ENCODE measurements around the gene C15orf62. TPM values are rescaled to one million over a fixed set of nuclear protein-coding genes. Genes with fewer than 3 reads are reported as not detected.
A peak's percentile ranks its signal among the peaks of the same experiment; 100 is the strongest.

C15orf62 gene
- total and polyA plus RNA-seq, 2 experiments from 2014 or later = 1.6 to 2.8 TPM

GRCh38 chr15:40787344-40787841 is 17.6 kb downstream of the C15orf62 start:
- peak in 1 of 2 donors; percentile 84 for DNase-seq (ENCODE audit: low read depth in 1 of 2, low spot score in 1 of 2)
- H3K27ac ChIP-seq = no peak overlapping the region
- H3K4me1 ChIP-seq (ENCODE audit: low read depth) = no peaks in the 10 kb centered on the region
- no peaks in the 10 kb centered on the region for H3K27me3 ChIP-seq
- no peak for TF ChIP-seq CTCF (IDR thresholded peaks at IDR 0.05; ENCODE audit: low read depth, low read length)
- H3K9me3 ChIP-seq (ENCODE audit: low read depth) = no peaks in the 10 kb centered on the region
- H3K36me3 ChIP-seq = no peaks in the 10 kb centered on the region
- no peak overlapping the region for H3K4me3 ChIP-seq

GRCh38 chr15:40787991-40788390 is 18.2 kb downstream of the C15orf62 start:
- no peak for TF ChIP-seq CTCF (IDR thresholded peaks at IDR 0.05; ENCODE audit: low read depth, low read length)
- DNase-seq (ENCODE audit: low read depth in 1 of 2, low spot score in 1 of 2) = no peak
- H3K27ac ChIP-seq = no peak overlapping the region
- H3K9me3 ChIP-seq (ENCODE audit: low read depth) = no peaks in the 10 kb centered on the region
- no peaks in the 10 kb centered on the region for H3K4me1 ChIP-seq (ENCODE audit: low read depth)
- H3K27me3 ChIP-seq = no peaks in the 10 kb centered on the region
- H3K36me3 ChIP-seq = no peaks in the 10 kb centered on the region
- no peak overlapping the region for H3K4me3 ChIP-seq

GRCh38 chr15:40789119-40789518 is 19.3 kb downstream of the C15orf62 start:
- no peak for DNase-seq (ENCODE audit: low read depth in 1 of 2, low spot score in 1 of 2)
- no peaks in the 10 kb centered on the region for H3K36me3 ChIP-seq
- no peak overlapping the region for H3K27ac ChIP-seq
- no peak overlapping the region for H3K4me3 ChIP-seq
- H3K9me3 ChIP-seq (ENCODE audit: low read depth) = no peaks in the 10 kb centered on the region
- no peaks in the 10 kb centered on the region for H3K4me1 ChIP-seq (ENCODE audit: low read depth)
- H3K27me3 ChIP-seq = no peaks in the 10 kb centered on the region
- no peak for TF ChIP-seq CTCF (IDR thresholded peaks at IDR 0.05; ENCODE audit: low read depth, low read length)

GRCh38 chr15:40789999-40790398 is 20.2 kb downstream of the C15orf62 start:
- Histone ChIP-seq H3K9me3 (ENCODE audit: low read depth) (no peaks in the 10 kb centered on the region), H3K36me3 (no peaks in the 10 kb centered on the region), H3K4me1 (ENCODE audit: low read depth) (no peaks in the 10 kb centered on the region), H3K4me3 (no peak overlapping the region), H3K27me3 (no peaks in the 10 kb centered on the region), H3K27ac (no peak overlapping the region)
- DNase-seq (ENCODE audit: low read depth in 1 of 2, low spot score in 1 of 2) = no peak
- TF ChIP-seq CTCF (IDR thresholded peaks at IDR 0.05; ENCODE audit: low read depth, low read length) = no peak

GRCh38 chr15:40790718-40791117 is 20.9 kb downstream of the C15orf62 start:
- Histone ChIP-seq H3K9me3 (ENCODE audit: low read depth) (no peaks in the 10 kb centered on the region), H3K27me3 (no peaks in the 10 kb centered on the region), H3K36me3 (no peaks in the 10 kb centered on the region), H3K4me3 (no peak overlapping the region), H3K4me1 (ENCODE audit: low read depth) (no peaks in the 10 kb centered on the region), H3K27ac (no peak overlapping the region)
- DNase-seq (ENCODE audit: low read depth in 1 of 2, low spot score in 1 of 2) = peak in 1 of 2 donors; percentile 10
- TF ChIP-seq CTCF (IDR thresholded peaks at IDR 0.05; ENCODE audit: low read depth, low read length) = no peak

- H3K27ac ChIP-seq = no peak overlapping the region
- H3K9me3 ChIP-seq (ENCODE audit: low read depth) = no peaks in the 10 kb centered on the region
- no peak for TF ChIP-seq CTCF (IDR thresholded peaks at IDR 0.05; ENCODE audit: low read depth, low read length)
- H3K27me3 ChIP-seq = no peaks in the 10 kb centered on the region
- H3K4me3 ChIP-seq = no peak overlapping the region
- H3K36me3 ChIP-seq = no peaks in the 10 kb centered on the region
- DNase-seq (ENCODE audit: low read depth in 1 of 2, low spot score in 1 of 2) = no peak
- H3K4me1 ChIP-seq (ENCODE audit: low read depth) = no peaks in the 10 kb centered on the region
Measured at GRCh38 chr15:40792394-40792793, 22.6 kb downstream of the C15orf62 start.
